ENCODE data around the gene VSNL1. TPM values are rescaled to one million over a fixed set of nuclear protein-coding genes. Genes with fewer than 3 reads are reported as not detected.

The VSNL1 gene
- total and polyA plus RNA-seq, 2 experiments from 2014 or later = 102 to 112 TPM

GRCh38 chr2:17538844-17539554 is 1.5 kb upstream of the VSNL1 start (continued):
- no peak for TF ChIP-seq ZNF462 (CRISPR knock-in tag; IDR thresholded peaks at IDR 0.05)
- TF ChIP-seq POLR2AphosphoS5 (IDR thresholded peaks at IDR 0.05; ENCODE audit: low read depth) = peak; percentile 65
- TF ChIP-seq REST (IDR thresholded peaks at IDR 0.05; ENCODE audit: unreplicated experiment) = no peak
- peak; percentile 48; the same call in 1 of the 2 replicates for TF ChIP-seq ETS1 (IDR thresholded peaks at IDR 0.05)
- no peak for TF ChIP-seq ZNF331 (CRISPR knock-in tag; IDR thresholded peaks at IDR 0.05; ENCODE audit: low read depth)

Measured in GM23338 (cell line).